PFSK-1 (cell line): Measurements from ENCODE around the gene VPS8.

ENCODE experiments used
- FOXP2 ChIP-seq: optimal IDR thresholded peaks from 2 replicates; pipeline ENCODE3; 2011; ENCODE audit warnings: borderline replicate concordance, control low read depth, inconsistent platforms; ENCODE audit not compliant: insufficient read depth; ENCODE audit errors: extremely low read length, extremely low read depth
- POLR2AphosphoS5 ChIP-seq: IDR thresholded peaks from 2 replicates; pipeline ENCODE4 v1.6.1; 2012; ENCODE audit warnings: low read depth, mild to moderate bottlenecking, control low read depth, low read length, moderate library complexity
- REST ChIP-seq, 2 experiments: IDR thresholded peaks; 2 replicates each; pipeline versions ENCODE4 v1.6.1 to v1.8.0; 2011 to 2012; ENCODE audit warnings: low read depth in 2 of 2, low read length in 2 of 2, control low read depth in 1 of 2, inconsistent platforms in 1 of 2, mild to moderate bottlenecking in 1 of 2, moderate library complexity in 1 of 2; ENCODE audit not compliant: insufficient read depth in 1 of 2
- SIN3A ChIP-seq: IDR thresholded peaks from 2 replicates; pipeline ENCODE4 v1.6.1; 2012; ENCODE audit warnings: mild to moderate bottlenecking, low read length, moderate library complexity, borderline replicate concordance; ENCODE audit not compliant: insufficient read depth
- TAF1 ChIP-seq: IDR thresholded peaks from 2 replicates; pipeline ENCODE4 v1.6.1; 2012; ENCODE audit warnings: low read length, control low read depth, borderline replicate concordance; ENCODE audit not compliant: insufficient read depth

Gene VPS8

DNA sequence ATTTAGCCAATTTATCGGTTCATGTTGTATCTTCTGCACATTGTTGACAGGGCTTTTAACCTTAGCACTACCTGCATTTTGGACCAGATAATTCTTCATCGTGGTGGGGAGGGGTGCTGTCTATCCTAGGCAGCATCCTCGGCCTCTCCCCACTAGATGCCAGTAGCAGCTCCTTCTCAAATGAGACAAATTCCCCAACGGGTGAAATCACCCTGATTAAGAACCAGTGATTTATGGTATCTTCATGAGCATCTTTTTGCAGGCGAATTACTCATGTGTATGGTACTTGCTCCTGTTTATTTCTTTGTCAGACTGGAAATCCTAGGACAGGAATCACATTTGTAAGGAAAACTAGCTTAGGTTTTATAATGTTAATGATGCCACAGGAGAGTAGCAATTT is 272.9 kb downstream of the VPS8 start:
- no peak for TF ChIP-seq FOXP2
- TF ChIP-seq REST (IDR thresholded peaks at IDR 0.05; ENCODE audit: insufficient read depth in 1 of 2, low read depth in 2 of 2, low read length in 2 of 2), result no peak
- no peak for TF ChIP-seq POLR2AphosphoS5
- TF ChIP-seq SIN3A, result no peak
- no peak for TF ChIP-seq TAF1

- no peak for TF ChIP-seq SIN3A
- TF ChIP-seq REST (IDR thresholded peaks at IDR 0.05; ENCODE audit: insufficient read depth in 1 of 2, low read depth in 2 of 2, low read length in 2 of 2), result no peak
- TF ChIP-seq TAF1, result no peak
- TF ChIP-seq FOXP2, result no peak
- TF ChIP-seq POLR2AphosphoS5, result no peak
These were observed 275.5 kb downstream of the VPS8 start for GRCh38 chr3:185087419-185087818.

DNA sequence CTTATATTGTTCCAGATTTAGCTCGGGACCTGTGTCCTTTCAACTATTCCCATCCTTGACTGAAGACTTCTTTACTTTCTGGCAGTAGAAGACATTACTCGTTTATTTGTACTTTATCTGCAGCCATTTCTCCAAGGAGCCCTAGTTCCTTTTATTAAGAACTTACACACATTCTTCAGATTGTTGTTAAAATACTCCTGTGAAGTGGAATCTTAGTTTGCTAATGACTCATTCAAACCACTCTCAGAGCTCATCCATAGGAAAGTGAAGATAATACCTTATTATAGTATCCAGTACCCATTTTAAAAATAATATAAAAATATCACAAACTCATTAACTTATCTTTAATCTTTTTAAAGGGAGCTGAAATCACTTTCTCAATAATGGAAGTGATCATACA is 277.4 kb downstream of the VPS8 start:
- TF ChIP-seq TAF1 (no peak), REST (IDR thresholded peaks at IDR 0.05; ENCODE audit: insufficient read depth in 1 of 2, low read depth in 2 of 2, low read length in 2 of 2) (no peak), FOXP2 (no peak), POLR2AphosphoS5 (no peak), SIN3A (no peak)

- TF ChIP-seq REST (IDR thresholded peaks at IDR 0.05; ENCODE audit: insufficient read depth in 1 of 2, low read depth in 2 of 2, low read length in 2 of 2) (no peak), TAF1 (no peak), SIN3A (no peak)
These were observed 277.8 kb downstream of the VPS8 start for GRCh38 chr3:185089751-185090150.

- TF ChIP-seq REST (IDR thresholded peaks at IDR 0.05; ENCODE audit: insufficient read depth in 1 of 2, low read depth in 2 of 2, low read length in 2 of 2) (no peak), TAF1 (no peak), POLR2AphosphoS5 (no peak), SIN3A (no peak), FOXP2 (no peak)
These were observed 278.8 kb downstream of the VPS8 start for GRCh38 chr3:185090811-185091210.
